PFSK-1 (cell line): Measurements from ENCODE around the gene RSPO4.

ENCODE experiments used
- POLR2AphosphoS5 ChIP-seq: IDR thresholded peaks from 2 replicates; pipeline ENCODE4 v1.6.1; 2012; ENCODE audit warnings: low read depth, mild to moderate bottlenecking, control low read depth, low read length, moderate library complexity
- REST ChIP-seq, 2 experiments: IDR thresholded peaks; 2 replicates each; pipeline versions ENCODE4 v1.6.1 to v1.8.0; 2011 to 2012; ENCODE audit warnings: low read depth in 2 of 2, low read length in 2 of 2, control low read depth in 1 of 2, inconsistent platforms in 1 of 2, mild to moderate bottlenecking in 1 of 2, moderate library complexity in 1 of 2; ENCODE audit not compliant: insufficient read depth in 1 of 2
- SIN3A ChIP-seq: IDR thresholded peaks from 2 replicates; pipeline ENCODE4 v1.6.1; 2012; ENCODE audit warnings: mild to moderate bottlenecking, low read length, moderate library complexity, borderline replicate concordance; ENCODE audit not compliant: insufficient read depth
- TAF1 ChIP-seq: IDR thresholded peaks from 2 replicates; pipeline ENCODE4 v1.6.1; 2012; ENCODE audit warnings: low read length, control low read depth, borderline replicate concordance; ENCODE audit not compliant: insufficient read depth

GRCh38 chr20:969868-970267 is 32.2 kb downstream of the RSPO4 start:
- TF ChIP-seq POLR2AphosphoS5 (no peak), TAF1 (no peak), REST (IDR thresholded peaks at IDR 0.05; ENCODE audit: insufficient read depth in 1 of 2, low read depth in 2 of 2, low read length in 2 of 2) (no peak), SIN3A (no peak)
